Hepatocyte (in vitro differentiated cells): ENCODE measurements around the gene CHCHD4. TPM values are rescaled to one million over a fixed set of nuclear protein-coding genes. Genes with fewer than 3 reads are reported as not detected.

ENCODE experiments used
- DNase-seq: peaks from one replicate; pipeline ENCODE4 v3.0.0-alpha.2; 2016; ENCODE audit warnings: low spot score
- H2AFZ ChIP-seq: fragments of 200-600 bp; sonication (generic); 2 replicates; pipeline ENCODE4 v1.6.0; 2016; ENCODE audit warnings: antibody characterized with exemption, mild to moderate bottlenecking
- H3K27ac ChIP-seq: fragments of 200-600 bp; sonication (generic); 2 replicates; pipeline ENCODE4 v1.5.1; 2016; ENCODE audit warnings: mild to moderate bottlenecking
- H3K27me3 ChIP-seq: fragments of 200-600 bp; sonication (generic); 2 replicates; pipeline ENCODE4 v1.6.1; 2016
- H3K36me3 ChIP-seq: fragments of 200-600 bp; sonication (generic); replicated peaks from 2 replicates; pipeline ENCODE4 v1.5.1; 2016; ENCODE audit warnings: low read depth; ENCODE audit not compliant: insufficient read depth
- H3K4me1 ChIP-seq: fragments of 200-600 bp; sonication (generic); 2 replicates; pipeline ENCODE4 v1.5.1; 2016; ENCODE audit warnings: mild to moderate bottlenecking, moderate library complexity; ENCODE audit not compliant: insufficient read depth
- H3K4me2 ChIP-seq: fragments of 200-600 bp; sonication (generic); 2 replicates; pipeline ENCODE4 v1.6.0; 2016
- H3K4me3 ChIP-seq: fragments of 200-600 bp; sonication (generic); 2 replicates; pipeline ENCODE4 v1.5.1; 2016; ENCODE audit warnings: mild to moderate bottlenecking
- H3K79me2 ChIP-seq: fragments of 200-600 bp; sonication (generic); 2 replicates; pipeline ENCODE4 v1.6.0; 2017; ENCODE audit warnings: mild to moderate bottlenecking
- H3K9me2 ChIP-seq: fragments of 200-600 bp; sonication (generic); replicated peaks from 2 replicates; pipeline ENCODE4 v1.6.0; 2017; ENCODE audit warnings: mild to moderate bottlenecking; ENCODE audit not compliant: insufficient read depth
- H3K9me3 ChIP-seq: fragments of 200-600 bp; sonication (generic); 2 replicates; pipeline ENCODE4 v1.5.1; 2016; ENCODE audit warnings: low read depth, mild to moderate bottlenecking
- H4K20me1 ChIP-seq: fragments of 200-600 bp; sonication (generic); 2 replicates; pipeline ENCODE4 v1.6.0; 2016; ENCODE audit warnings: mild to moderate bottlenecking; ENCODE audit not compliant: insufficient read depth, poor library complexity, severe bottlenecking
- EZH2 ChIP-seq: fragments of 200-600 bp; sonication (generic); IDR thresholded peaks from 2 replicates; pipeline ENCODE4 v1.6.1; 2016; ENCODE audit warnings: antibody characterized with exemption, mild to moderate bottlenecking, borderline replicate concordance
- EZH2phosphoT487 ChIP-seq: fragments of 200-600 bp; sonication (generic); IDR thresholded peaks from one replicate; pipeline ENCODE4 v1.6.1; 2018; ENCODE audit warnings: antibody characterized with exemption, mild to moderate bottlenecking, low read depth, moderate library complexity; ENCODE audit not compliant: unreplicated experiment, severe bottlenecking
- WGBS: methylation state at CpG from one replicate; pipeline ENCODE4 v1.1.6; 2016; ENCODE audit warnings: low lambda C conversion rate; ENCODE audit errors: missing lambda C conversion rate; 5-methylcytosine and 5-hydroxymethylcytosine counted together
- polyA plus RNA-seq: library from polyadenylated mRNA; unstranded; fragments of >200 nt; fragmentation: Nextera tagmentation; extraction: Ambion mirVana; gene quantifications from 2 replicates; pipeline ENCODE4 v1.2.1, GENCODE V29; 2016
- total RNA-seq: library from RNA; depleted of rRNA; stranded (reverse); fragments of >200 nt; gene quantifications from 2 replicates; pipeline ENCODE4 v1.2.3, GENCODE V29; 2014
- TF ChIP-seq, protein P1 (sequence below): fragments of 200-600 bp; sonication (generic); IDR thresholded peaks from 2 replicates; pipeline ENCODE4 v1.5.1; 2016; ENCODE audit warnings: antibody characterized with exemption, mild to moderate bottlenecking; ENCODE audit not compliant: poor library complexity

Gene CHCHD4
- total and polyA plus RNA-seq, 2 experiments from 2014 or later = 15.2 to 22.8 TPM

DNA sequence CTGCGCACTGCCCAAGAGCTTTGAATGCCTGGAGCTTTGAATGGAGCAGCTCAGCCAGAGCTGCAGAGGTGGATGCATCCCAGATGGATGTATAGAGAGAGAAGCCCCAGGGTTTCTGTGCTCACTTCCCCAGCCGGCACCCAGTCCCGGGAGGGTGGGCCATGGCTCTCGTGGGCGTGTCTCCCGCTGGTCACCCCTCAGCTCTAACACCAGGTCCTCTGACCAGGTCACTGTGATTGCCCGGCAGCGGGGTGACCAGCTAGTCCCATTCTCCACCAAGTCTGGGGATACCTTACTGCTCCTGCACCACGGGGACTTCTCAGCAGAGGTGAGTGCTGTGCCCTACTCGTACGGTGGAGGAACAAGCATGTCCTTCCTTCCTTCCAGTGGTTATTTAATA, 10.9 kb upstream of the CHCHD4 start:
- Histone ChIP-seq H3K9me2 (no peaks in the 10 kb centered on the region), H3K4me3 (no peak overlapping the region), H3K27me3 (no peaks in the 10 kb centered on the region), H3K4me2 (no peak overlapping the region), H2AFZ (no peak overlapping the region), H3K9me3 (no peaks in the 10 kb centered on the region), H3K27ac (no peak overlapping the region), H3K4me1 (no peaks in the 10 kb centered on the region), H4K20me1 (peaks cover 3% of the 10 kb centered on the region), H3K79me2 (no peaks in the 10 kb centered on the region), H3K36me3 (no peaks in the 10 kb centered on the region)
- TF ChIP-seq EZH2 (no peak), EZH2phosphoT487 (no peak)
- TF ChIP-seq, protein P1, sequence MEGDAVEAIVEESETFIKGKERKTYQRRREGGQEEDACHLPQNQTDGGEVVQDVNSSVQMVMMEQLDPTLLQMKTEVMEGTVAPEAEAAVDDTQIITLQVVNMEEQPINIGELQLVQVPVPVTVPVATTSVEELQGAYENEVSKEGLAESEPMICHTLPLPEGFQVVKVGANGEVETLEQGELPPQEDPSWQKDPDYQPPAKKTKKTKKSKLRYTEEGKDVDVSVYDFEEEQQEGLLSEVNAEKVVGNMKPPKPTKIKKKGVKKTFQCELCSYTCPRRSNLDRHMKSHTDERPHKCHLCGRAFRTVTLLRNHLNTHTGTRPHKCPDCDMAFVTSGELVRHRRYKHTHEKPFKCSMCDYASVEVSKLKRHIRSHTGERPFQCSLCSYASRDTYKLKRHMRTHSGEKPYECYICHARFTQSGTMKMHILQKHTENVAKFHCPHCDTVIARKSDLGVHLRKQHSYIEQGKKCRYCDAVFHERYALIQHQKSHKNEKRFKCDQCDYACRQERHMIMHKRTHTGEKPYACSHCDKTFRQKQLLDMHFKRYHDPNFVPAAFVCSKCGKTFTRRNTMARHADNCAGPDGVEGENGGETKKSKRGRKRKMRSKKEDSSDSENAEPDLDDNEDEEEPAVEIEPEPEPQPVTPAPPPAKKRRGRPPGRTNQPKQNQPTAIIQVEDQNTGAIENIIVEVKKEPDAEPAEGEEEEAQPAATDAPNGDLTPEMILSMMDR = no peak
- no peak for DNase-seq
- WGBS = 86% methylated on average over 11 of the region's 11 CpGs

DNA sequence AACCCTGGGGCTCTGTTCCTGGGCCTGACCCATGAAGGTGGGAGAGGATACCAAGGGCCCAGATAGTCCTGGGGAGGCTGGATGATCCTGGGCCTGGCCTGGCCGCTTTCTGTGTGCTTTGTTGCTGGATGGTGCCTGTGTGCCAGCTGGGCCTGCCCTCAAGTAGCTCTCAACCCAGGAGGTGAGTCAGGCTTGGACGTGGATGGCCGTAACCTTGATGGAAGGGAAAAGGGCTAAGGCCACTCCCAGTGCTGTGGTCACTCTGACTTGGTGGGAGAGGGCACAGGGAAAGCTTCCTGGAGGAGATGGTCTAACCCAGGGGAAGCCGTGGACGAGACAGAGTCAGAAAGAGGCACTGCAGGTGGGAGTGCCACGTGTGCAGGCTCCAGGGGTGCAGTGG, 9.6 kb upstream of the CHCHD4 start:
- H3K4me1 ChIP-seq = no peaks in the 10 kb centered on the region
- H3K4me3 ChIP-seq = no peak overlapping the region
- H3K79me2 ChIP-seq = peaks cover 8% of the 10 kb centered on the region
- no peaks in the 10 kb centered on the region for H3K9me2 ChIP-seq
- no peaks in the 10 kb centered on the region for H3K36me3 ChIP-seq
- 97% methylated on average over 6 of the region's 6 CpGs for WGBS
- no peaks in the 10 kb centered on the region for H3K9me3 ChIP-seq
- H3K27ac ChIP-seq = no peak overlapping the region
- TF ChIP-seq EZH2 (no peak), EZH2phosphoT487 (no peak)
- TF ChIP-seq, protein P1 = no peak
- H3K27me3 ChIP-seq = no peaks in the 10 kb centered on the region
- H3K4me2 ChIP-seq = no peak overlapping the region
- H4K20me1 ChIP-seq = peaks cover 3% of the 10 kb centered on the region
- H2AFZ ChIP-seq = no peak overlapping the region
- DNase-seq = no peak

DNA sequence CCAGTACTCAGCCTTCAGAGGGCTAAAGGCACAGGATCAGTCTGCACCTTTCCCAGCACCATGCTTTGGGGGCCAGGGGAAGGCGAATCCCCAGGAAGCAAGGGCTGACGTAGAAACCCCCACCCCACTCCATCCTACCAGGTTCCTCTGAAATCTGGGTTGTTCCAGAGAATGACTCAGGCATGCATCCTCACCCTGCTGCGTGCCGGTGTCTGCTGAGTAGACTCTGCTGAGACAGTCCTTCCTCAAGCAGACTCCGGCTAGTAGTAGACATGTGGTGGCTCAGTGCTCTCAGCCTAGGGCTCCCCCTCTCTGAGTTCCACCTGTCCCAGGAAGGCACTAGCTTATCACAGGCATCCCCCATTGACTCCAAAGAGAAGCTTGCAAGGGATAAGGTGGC, 9.2 kb upstream of the CHCHD4 start:
- 96% methylated on average over 5 of the region's 5 CpGs for WGBS
- no peak overlapping the region for H3K4me3 ChIP-seq
- H3K9me2 ChIP-seq = no peaks in the 10 kb centered on the region
- no peaks in the 10 kb centered on the region for H3K4me1 ChIP-seq
- no peaks in the 10 kb centered on the region for H3K9me3 ChIP-seq
- TF ChIP-seq EZH2phosphoT487 (no peak), EZH2 (no peak)
- TF ChIP-seq, protein P1 = no peak
- peaks cover 3% of the 10 kb centered on the region for H4K20me1 ChIP-seq
- DNase-seq = no peak
- H3K27ac ChIP-seq = no peak overlapping the region
- no peaks in the 10 kb centered on the region for H3K27me3 ChIP-seq
- H3K79me2 ChIP-seq = peaks cover 12% of the 10 kb centered on the region
- H2AFZ ChIP-seq = no peak overlapping the region
- H3K36me3 ChIP-seq = no peaks in the 10 kb centered on the region
- H3K4me2 ChIP-seq = no peak overlapping the region

DNA sequence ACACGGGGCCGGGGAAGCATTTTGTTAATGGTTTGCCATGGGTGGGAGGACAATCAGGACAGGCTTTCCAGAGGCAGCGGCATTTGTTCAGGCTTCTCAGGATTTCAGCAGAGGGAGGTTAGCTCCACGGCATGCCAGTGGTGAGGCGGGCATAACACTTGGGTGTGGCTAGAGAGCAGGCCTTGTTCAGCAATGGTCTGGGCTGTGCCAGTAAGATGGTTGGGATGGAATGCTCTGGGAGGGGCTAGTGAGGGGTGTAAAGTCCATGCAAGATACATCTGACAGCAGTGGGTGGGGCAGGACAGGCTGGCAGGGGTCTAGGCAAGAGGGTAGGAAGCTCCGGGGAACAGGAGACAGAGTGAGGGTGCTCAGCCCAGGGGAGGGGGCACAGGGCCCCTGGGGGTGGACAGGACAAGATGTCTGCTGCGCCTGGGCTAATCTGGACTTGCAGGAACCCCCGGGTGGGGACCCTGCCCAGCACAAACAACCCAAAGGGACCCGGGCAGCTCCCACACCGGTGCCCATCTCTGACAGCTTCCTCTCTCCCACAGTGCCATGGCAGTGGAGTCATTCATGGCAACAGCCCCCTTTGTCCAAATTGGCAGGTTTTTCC, 8.6 kb upstream of the CHCHD4 start:
- Histone ChIP-seq H3K79me2 (peaks cover 18% of the 10 kb centered on the region), H4K20me1 (peaks cover 3% of the 10 kb centered on the region), H3K36me3 (no peaks in the 10 kb centered on the region), H2AFZ (no peak overlapping the region), H3K4me1 (no peaks in the 10 kb centered on the region), H3K9me2 (no peaks in the 10 kb centered on the region), H3K9me3 (no peaks in the 10 kb centered on the region), H3K4me3 (no peak overlapping the region), H3K27ac (no peak overlapping the region), H3K27me3 (no peaks in the 10 kb centered on the region), H3K4me2 (no peak overlapping the region)
- 90% methylated on average over 10 of the region's 10 CpGs for WGBS
- TF ChIP-seq, protein P1 = no peak
- no peak for TF ChIP-seq EZH2phosphoT487
- no peak for DNase-seq
